Stimulated activated CD4-positive, alpha-beta T cell treated with anti-CD3 and anti-CD28 coated beads, Interleukin-4, amount 100 ng/mL, for 24 hours (primary cell): ENCODE data around the gene FRY.

Experiments
- DNase-seq: peaks from one replicate; pipeline ENCODE4 v3.0.0-alpha.2; 2020

The FRY gene

GRCh38 chr13:32179708-32180107, 148.1 kb downstream of the FRY start:
- no peak for DNase-seq

- no peak for DNase-seq
Measured at GRCh38 chr13:32187651-32188050, 156.1 kb downstream of the FRY start.

- DNase-seq: no peak
Measured at GRCh38 chr13:32191452-32191998, 160.0 kb downstream of the FRY start.

DNA sequence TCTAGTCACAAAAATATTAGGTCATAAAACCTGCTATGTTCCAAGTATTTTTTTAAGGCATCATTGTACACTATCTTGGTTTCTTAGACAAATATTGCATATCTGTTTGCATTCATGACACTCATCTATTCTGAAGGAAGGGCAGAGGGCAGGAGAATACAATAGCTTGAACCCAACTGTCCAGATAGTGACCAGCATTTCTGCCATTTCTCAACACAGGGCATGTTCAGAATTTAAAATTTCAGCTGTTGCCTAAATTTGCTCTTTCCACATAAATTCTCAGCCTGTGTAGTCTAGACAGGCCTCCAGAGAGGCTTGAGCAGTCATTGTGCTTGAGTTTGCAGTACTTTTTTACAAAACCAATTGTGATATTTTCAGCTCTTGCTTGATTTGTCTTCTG, 164.1 kb downstream of the FRY start:
- DNase-seq: no peak

DNA sequence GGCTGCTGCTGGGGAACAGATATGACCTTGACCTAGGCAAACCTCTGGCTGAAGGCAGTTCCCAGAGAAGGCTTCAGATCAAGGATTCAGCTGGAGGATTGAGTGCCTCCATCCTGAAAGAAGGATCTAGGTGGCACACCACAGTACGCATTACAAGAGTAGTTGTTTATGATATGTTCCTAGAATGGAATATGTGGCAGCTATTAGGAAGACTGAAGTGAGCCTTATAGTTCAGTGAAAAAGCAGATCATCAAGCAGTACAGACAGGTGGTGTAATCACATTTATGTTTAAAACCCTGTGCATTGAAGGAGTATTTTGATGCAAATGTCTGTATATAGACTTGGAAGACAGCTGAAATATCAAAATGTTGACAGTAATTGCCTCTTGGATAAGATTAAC, 167.6 kb downstream of the FRY start:
- no peak for DNase-seq

DNA sequence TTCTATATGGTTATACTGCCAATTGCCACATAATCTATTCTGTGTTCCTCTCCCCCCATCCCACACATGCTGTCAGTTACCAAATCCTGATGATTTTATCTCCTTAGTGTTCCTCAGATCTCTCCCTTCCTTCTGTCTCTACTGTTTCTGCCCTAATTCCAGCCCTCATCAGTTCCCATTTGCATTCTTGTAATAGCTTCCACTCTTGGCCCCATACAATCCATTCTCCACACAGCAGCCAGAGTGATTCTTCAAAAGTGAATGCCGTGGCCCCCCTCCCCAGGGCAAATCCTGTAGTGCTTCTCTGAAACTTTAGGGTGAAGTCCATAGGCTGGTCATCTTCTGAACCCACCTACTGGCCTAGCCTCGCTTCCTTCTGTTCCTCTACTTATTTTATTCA, 169.2 kb downstream of the FRY start:
- DNase-seq: no peak

DNA sequence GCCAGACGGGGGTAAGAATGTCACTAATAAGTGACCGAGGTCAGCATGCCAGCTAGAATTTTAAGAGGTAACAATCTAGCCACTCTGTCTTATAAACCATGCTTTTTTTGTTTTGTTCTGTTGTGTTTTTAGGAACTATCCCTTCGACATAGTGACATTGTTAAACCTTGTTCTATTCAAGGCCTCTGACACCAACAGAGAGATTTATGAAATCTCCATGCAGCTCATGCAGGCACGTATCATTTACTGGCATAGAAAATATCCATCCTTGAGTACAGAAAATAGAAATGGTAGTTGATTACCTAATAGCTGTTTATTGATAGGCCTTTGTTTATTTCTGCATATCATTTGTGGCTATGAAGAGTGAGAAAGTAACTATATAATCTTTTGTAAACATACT, 170.2 kb downstream of the FRY start:
- DNase-seq: no peak

DNA sequence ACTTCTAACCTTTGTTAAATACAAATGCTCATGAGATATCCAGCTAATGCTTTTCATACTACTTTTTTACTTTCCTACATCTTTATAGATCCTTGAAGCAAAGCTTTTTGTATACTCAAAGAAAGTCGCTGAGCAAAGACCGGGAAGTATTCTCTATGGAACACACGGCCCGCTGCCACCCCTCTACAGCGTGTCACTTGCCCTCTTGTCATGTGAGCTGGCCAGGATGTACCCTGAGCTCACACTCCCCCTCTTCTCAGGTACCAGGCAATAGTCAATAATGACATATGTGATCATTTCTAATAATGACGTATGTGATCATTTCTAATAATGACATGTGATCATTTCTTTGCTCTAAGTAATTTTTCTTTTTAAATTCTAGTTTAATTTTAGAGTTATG, 170.7 kb downstream of the FRY start:
- DNase-seq: no peak

- no peak for DNase-seq
Measured at GRCh38 chr13:32203221-32203620, 171.6 kb downstream of the FRY start.

GRCh38 chr13:32203736-32204135, 172.2 kb downstream of the FRY start:
- DNase-seq: no peak

- no peak for DNase-seq
Measured at GRCh38 chr13:32205431-32206096, 174.0 kb downstream of the FRY start.

DNA sequence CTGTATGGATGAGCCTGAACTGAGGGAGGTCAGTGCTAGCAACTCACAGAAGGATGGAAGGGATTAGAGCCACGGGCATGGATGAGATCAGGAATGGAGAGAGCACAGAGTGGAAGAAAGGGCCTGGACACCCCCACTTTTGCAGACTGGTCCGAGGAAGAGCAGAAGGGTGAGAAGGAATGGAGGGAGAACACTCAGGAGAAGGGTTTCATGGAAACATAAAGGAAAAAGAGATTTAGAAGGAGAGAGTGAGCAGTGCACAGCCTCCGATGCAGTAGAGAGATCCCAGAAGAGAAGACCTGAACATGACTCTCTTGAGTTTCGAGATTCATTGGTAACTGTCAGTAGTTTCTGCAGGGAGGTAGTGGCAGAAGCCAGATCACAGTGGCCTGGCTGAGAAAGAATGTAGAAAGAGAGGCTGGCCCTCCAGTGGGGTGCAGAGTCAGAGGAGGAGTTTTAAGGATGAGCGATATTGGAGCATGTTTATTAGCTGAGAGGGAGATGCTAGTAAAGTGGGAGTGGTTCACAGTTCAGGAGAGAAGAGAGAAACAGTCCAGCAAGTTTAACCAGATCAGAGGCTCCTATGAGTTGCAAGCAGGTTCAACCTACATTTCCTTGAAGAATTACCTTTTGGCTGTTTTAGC, 174.6 kb downstream of the FRY start:
- no peak for DNase-seq

GRCh38 chr13:32208860-32209259, 177.3 kb downstream of the FRY start:
- DNase-seq: no peak

DNA sequence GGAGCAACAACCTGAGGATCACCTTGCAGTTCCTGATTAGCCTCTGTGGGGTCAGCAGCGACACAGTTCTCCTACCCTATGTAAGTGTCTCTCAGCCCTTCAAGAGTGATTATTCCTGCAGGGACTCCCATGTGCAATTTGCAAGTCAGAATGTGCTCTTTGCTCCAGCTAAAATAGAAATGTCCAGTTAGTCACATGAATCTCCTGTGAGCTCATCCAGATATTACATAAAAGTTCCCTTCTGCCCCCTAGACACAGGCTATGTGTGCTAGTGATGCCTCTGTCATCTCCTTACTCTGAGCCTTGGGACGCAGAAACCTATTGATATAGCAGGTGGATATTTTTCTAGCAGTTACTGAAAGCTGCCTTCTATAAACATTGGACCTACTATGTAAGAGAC, 178.1 kb downstream of the FRY start:
- DNase-seq: no peak

- DNase-seq: no peak
Measured at GRCh38 chr13:32210101-32210500, 178.5 kb downstream of the FRY start.

- DNase-seq: no peak
Measured at GRCh38 chr13:32211813-32212212, 180.2 kb downstream of the FRY start.

DNA sequence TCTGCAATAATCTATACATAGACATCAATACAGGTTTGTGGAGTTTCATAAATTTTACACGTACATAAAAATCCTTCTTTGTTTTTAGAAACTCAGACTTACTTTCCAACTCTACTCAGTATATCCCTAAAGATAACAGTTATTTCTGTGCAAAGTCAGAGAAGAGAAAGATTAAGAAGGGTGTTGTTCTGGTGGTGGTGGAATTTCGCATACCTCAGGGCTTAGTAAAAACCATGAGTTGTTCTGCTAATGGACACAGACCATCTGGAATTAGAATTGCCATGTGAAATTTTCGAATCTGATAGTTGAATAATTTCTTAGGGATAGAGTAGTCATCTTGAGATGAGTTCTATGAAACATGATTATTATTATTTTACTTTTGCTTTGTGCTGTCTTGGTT, 180.8 kb downstream of the FRY start:
- DNase-seq: no peak

DNA sequence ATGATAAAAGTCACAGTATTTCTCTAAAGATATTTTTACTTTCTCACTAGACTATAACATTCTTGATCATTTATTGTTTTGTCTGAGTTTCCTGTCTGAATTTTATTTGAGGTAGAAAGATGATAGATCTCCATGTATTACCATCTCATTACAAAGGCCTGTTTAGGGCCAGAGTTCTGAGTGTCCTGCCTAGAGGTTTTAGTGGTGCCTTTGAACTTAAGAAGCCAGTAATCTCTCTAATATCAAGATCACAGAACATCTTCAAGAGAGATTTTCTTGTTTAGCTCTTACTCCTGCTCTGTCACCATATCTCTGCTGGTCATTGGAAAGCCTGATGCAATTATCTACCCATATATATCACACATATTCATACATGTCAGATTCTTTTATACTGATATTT, 182.1 kb downstream of the FRY start:
- DNase-seq: no peak

GRCh38 chr13:32214071-32214470, 182.5 kb downstream of the FRY start:
- no peak for DNase-seq

DNA sequence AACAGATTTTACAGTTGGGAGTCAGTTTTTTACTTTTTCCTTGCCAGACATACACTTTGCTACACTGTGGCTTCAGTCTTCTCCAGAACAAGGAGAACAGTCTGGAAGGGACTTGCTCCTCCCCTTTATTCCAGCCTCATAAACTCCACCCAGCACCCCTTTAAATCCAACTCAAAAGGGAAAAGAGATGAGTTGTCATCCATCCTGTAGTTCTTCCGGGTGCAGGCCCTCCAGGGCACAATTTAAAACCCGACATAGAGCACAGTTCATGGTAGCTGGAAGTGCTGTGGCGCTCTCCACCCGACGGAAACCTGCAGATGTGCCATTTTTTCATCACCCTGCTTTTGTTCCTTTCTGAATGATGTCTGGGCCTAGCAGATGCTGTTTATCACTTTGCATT, 184.7 kb downstream of the FRY start:
- no peak for DNase-seq

GRCh38 chr13:32222046-32222676, 190.6 kb downstream of the FRY start:
- DNase-seq: no peak

GRCh38 chr13:32224916-32225315, 193.3 kb downstream of the FRY start:
- no peak for DNase-seq

- DNase-seq: no peak
Measured at GRCh38 chr13:32225481-32225931, 193.9 kb downstream of the FRY start.
